ENCODE data around the gene KYNU. TPM values are rescaled to one million over a fixed set of nuclear protein-coding genes. Genes with fewer than 3 reads are reported as not detected.

KYNU gene
- total RNA-seq, 5 donors from 2014 or later (not counting 1 experiment from before 2014, with no cell fraction given) = 0.30 to 1.8 (median 0.77) TPM; not detected in 1

GRCh38 chr2:143000599-143000998 lies 123.1 kb downstream of the KYNU start:
- Histone ChIP-seq H3K4me1 (ENCODE audit: control insufficient read depth in 1 of 2, extremely low read depth in 1 of 2, insufficient read depth in 2 of 2, low read length in 2 of 2) (no peaks in the 10 kb centered on the region), H3K4me3 (ENCODE audit: control insufficient read depth in 1 of 2, extremely low read depth in 1 of 2, low read length in 1 of 2) (no peak overlapping the region), H3K27me3 (replicated peaks in 1 of 2; ENCODE audit: control insufficient read depth in 2 of 2, extremely low read depth in 1 of 2, insufficient read depth in 2 of 2, low read length in 1 of 2) (peaks cover 0 to 9% of the 10 kb centered on the region in 2 experiments), H3K36me3 (ENCODE audit: control insufficient read depth in 2 of 2, extremely low read depth in 1 of 2, insufficient read depth in 1 of 2, low read length in 1 of 2) (no peaks in the 10 kb centered on the region), H3K27ac (ENCODE audit: low read length) (no peak overlapping the region), H3K9me3 (no peaks in the 10 kb centered on the region)
- POLR2A ChIA-PET = no interaction called here
- ATAC-seq (replicated peaks in 1 of 4) (no peak), DNase-seq (no peak)
- H3K36me3 Mint-ChIP-seq = no peaks in the 10 kb centered on the region
- no peak overlapping the region for H3K4me3 Mint-ChIP-seq
- no peaks in the 10 kb centered on the region for H3K9me3 Mint-ChIP-seq
- peaks cover 38 to 52% of the 10 kb centered on the region in 2 donors for H3K27me3 Mint-ChIP-seq
- H3K27ac Mint-ChIP-seq = no peak overlapping the region
- CTCF ChIA-PET = interaction anchor here in 1 of 2 donors (0.5 to 1.0 kb wide), 2 partner anchors 10 to 21 kb away, joined by 3 read pairs; no protein-coding TSS in a partner anchor
- H3K4me1 Mint-ChIP-seq = no peaks in the 10 kb centered on the region
- WGBS (ENCODE audit: insufficient coverage) = 88% methylated on average over 1 of the region's 2 CpGs

- CTCF ChIA-PET = no interaction called here
- no peak for ATAC-seq (replicated peaks in 1 of 4)
- Histone ChIP-seq H3K27ac (ENCODE audit: low read length) (no peak overlapping the region), H3K36me3 (ENCODE audit: control insufficient read depth in 2 of 2, extremely low read depth in 1 of 2, insufficient read depth in 1 of 2, low read length in 1 of 2) (no peaks in the 10 kb centered on the region), H3K27me3 (replicated peaks in 1 of 2; ENCODE audit: control insufficient read depth in 2 of 2, extremely low read depth in 1 of 2, insufficient read depth in 2 of 2, low read length in 1 of 2) (peaks cover 0 to 9% of the 10 kb centered on the region in 2 experiments), H3K4me1 (ENCODE audit: control insufficient read depth in 1 of 2, extremely low read depth in 1 of 2, insufficient read depth in 2 of 2, low read length in 2 of 2) (no peaks in the 10 kb centered on the region), H3K4me3 (ENCODE audit: control insufficient read depth in 1 of 2, extremely low read depth in 1 of 2, low read length in 1 of 2) (no peak overlapping the region), H3K9me3 (no peaks in the 10 kb centered on the region)
- DNase-seq = no peak
- Mint-ChIP-seq H3K27me3 (peaks cover 38 to 50% of the 10 kb centered on the region in 2 donors), H3K9me3 (no peaks in the 10 kb centered on the region), H3K36me3 (no peaks in the 10 kb centered on the region), H3K4me3 (no peak overlapping the region), H3K27ac (no peak overlapping the region), H3K4me1 (no peaks in the 10 kb centered on the region)
- POLR2A ChIA-PET = no interaction called here
- WGBS (ENCODE audit: insufficient coverage) = 100% methylated on average over 1 of the region's 1 CpG
These were observed 124.0 kb downstream of the KYNU start for GRCh38 chr2:143001501-143001900.

DNA sequence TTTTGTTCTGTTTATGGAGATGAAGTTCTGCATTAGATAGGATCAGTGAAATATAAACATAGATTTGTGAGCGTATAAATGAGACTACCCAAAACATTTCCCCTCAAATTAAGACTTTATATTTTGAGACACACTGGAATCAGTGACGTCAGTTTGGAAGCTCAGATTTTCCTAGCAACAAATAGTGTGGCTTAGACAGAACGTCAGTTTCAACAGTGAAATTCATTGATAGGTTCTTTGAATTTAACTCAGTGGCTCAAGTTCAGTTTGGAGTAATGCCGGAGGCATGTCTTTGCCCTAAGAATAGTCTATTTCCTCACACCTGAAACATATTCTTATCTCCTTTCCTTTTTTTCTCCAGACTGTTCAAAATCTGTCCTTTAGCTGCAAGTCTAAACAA lies 138.2 kb downstream of the KYNU start:
- ATAC-seq (replicated peaks in 1 of 4) (no peak), DNase-seq (no peak)
- no peaks in the 10 kb centered on the region for H3K4me1 ChIP-seq (ENCODE audit: control insufficient read depth in 1 of 2, extremely low read depth in 1 of 2, insufficient read depth in 2 of 2, low read length in 2 of 2)
- Mint-ChIP-seq H3K4me3 (no peak overlapping the region), H3K4me1 (peaks cover 0 to 4% (median 2%) of the 10 kb centered on the region in 3 donors), H3K27ac (no peak overlapping the region), H3K36me3 (no peaks in the 10 kb centered on the region), H3K9me3 (peaks cover 0 to 3% (median 0%) of the 10 kb centered on the region in 3 donors), H3K27me3 (peaks cover 0 to 3% of the 10 kb centered on the region in 2 donors)
- CTCF ChIA-PET = interaction anchor here in 1 of 2 donors (1.0 kb wide), 1 partner anchor 19 kb away, joined by 3 read pairs; no protein-coding TSS in a partner anchor
- H3K27ac ChIP-seq (ENCODE audit: low read length) = no peak overlapping the region
- no peak overlapping the region for H3K4me3 ChIP-seq (ENCODE audit: control insufficient read depth in 1 of 2, extremely low read depth in 1 of 2, low read length in 1 of 2)
- POLR2A ChIA-PET = no interaction called here
- H3K27me3 ChIP-seq (replicated peaks in 1 of 2; ENCODE audit: control insufficient read depth in 2 of 2, extremely low read depth in 1 of 2, insufficient read depth in 2 of 2, low read length in 1 of 2) = no peaks in the 10 kb centered on the region
- H3K36me3 ChIP-seq (ENCODE audit: control insufficient read depth in 2 of 2, extremely low read depth in 1 of 2, insufficient read depth in 1 of 2, low read length in 1 of 2) = no peaks in the 10 kb centered on the region
- H3K9me3 ChIP-seq = no peaks in the 10 kb centered on the region
- WGBS (ENCODE audit: insufficient coverage) = no CpG with 5 or more reads among the region's 4 CpGs

GRCh38 chr2:143026411-143027054 lies 149.1 kb downstream of the KYNU start:
- H3K9me3 Mint-ChIP-seq = no peaks in the 10 kb centered on the region
- no peaks in the 10 kb centered on the region for H3K4me1 ChIP-seq (ENCODE audit: control insufficient read depth in 1 of 2, extremely low read depth in 1 of 2, insufficient read depth in 2 of 2, low read length in 2 of 2)
- H3K27ac Mint-ChIP-seq = no peak overlapping the region
- CTCF ChIA-PET = no interaction called here
- H3K27me3 Mint-ChIP-seq = peaks cover 11 to 27% of the 10 kb centered on the region in 2 donors
- peaks cover 0 to 6% (median 2%) of the 10 kb centered on the region in 3 donors for H3K4me1 Mint-ChIP-seq
- peaks cover 0 to 12% of the 10 kb centered on the region in 2 experiments for H3K27me3 ChIP-seq (replicated peaks in 1 of 2; ENCODE audit: control insufficient read depth in 2 of 2, extremely low read depth in 1 of 2, insufficient read depth in 2 of 2, low read length in 1 of 2)
- H3K4me3 ChIP-seq (ENCODE audit: control insufficient read depth in 1 of 2, extremely low read depth in 1 of 2, low read length in 1 of 2) = no peak overlapping the region
- POLR2A ChIA-PET = no interaction called here
- DNase-seq (no peak), ATAC-seq (replicated peaks in 1 of 4) (no peak)
- no peaks in the 10 kb centered on the region for H3K9me3 ChIP-seq
- H3K27ac ChIP-seq (ENCODE audit: low read length) = no peak overlapping the region
- 76% methylated on average over 23 of the region's 28 CpGs for WGBS (ENCODE audit: insufficient coverage)
- H3K36me3 Mint-ChIP-seq = no peaks in the 10 kb centered on the region
- no peak overlapping the region for H3K4me3 Mint-ChIP-seq
- H3K36me3 ChIP-seq (ENCODE audit: control insufficient read depth in 2 of 2, extremely low read depth in 1 of 2, insufficient read depth in 1 of 2, low read length in 1 of 2) = no peaks in the 10 kb centered on the region

- ChIA-PET POLR2A (no interaction called here), CTCF (interaction anchor here in 1 of 2 donors (0.6 kb wide), 1 partner anchor 1120 kb away, joined by 6 read pairs; no protein-coding TSS in a partner anchor)
- Mint-ChIP-seq H3K4me1 (peaks cover 0 to 6% (median 2%) of the 10 kb centered on the region in 3 donors), H3K9me3 (no peaks in the 10 kb centered on the region), H3K36me3 (no peaks in the 10 kb centered on the region), H3K27ac (no peak overlapping the region), H3K27me3 (peaks cover 8 to 20% of the 10 kb centered on the region in 2 donors), H3K4me3 (no peak overlapping the region)
- peaks cover 0 to 12% of the 10 kb centered on the region in 2 experiments for H3K27me3 ChIP-seq (replicated peaks in 1 of 2; ENCODE audit: control insufficient read depth in 2 of 2, extremely low read depth in 1 of 2, insufficient read depth in 2 of 2, low read length in 1 of 2)
- H3K9me3 ChIP-seq = no peaks in the 10 kb centered on the region
- H3K27ac ChIP-seq (ENCODE audit: low read length) = no peak overlapping the region
- H3K4me3 ChIP-seq (ENCODE audit: control insufficient read depth in 1 of 2, extremely low read depth in 1 of 2, low read length in 1 of 2) = no peak overlapping the region
- no peaks in the 10 kb centered on the region for H3K4me1 ChIP-seq (ENCODE audit: control insufficient read depth in 1 of 2, extremely low read depth in 1 of 2, insufficient read depth in 2 of 2, low read length in 2 of 2)
- no CpG with 5 or more reads among the region's 2 CpGs for WGBS (ENCODE audit: insufficient coverage)
- ATAC-seq (replicated peaks in 1 of 4) (no peak), DNase-seq (no peak)
- H3K36me3 ChIP-seq (ENCODE audit: control insufficient read depth in 2 of 2, extremely low read depth in 1 of 2, insufficient read depth in 1 of 2, low read length in 1 of 2) = no peaks in the 10 kb centered on the region
These were observed 151.7 kb downstream of the KYNU start for GRCh38 chr2:143029141-143029540.

DNA sequence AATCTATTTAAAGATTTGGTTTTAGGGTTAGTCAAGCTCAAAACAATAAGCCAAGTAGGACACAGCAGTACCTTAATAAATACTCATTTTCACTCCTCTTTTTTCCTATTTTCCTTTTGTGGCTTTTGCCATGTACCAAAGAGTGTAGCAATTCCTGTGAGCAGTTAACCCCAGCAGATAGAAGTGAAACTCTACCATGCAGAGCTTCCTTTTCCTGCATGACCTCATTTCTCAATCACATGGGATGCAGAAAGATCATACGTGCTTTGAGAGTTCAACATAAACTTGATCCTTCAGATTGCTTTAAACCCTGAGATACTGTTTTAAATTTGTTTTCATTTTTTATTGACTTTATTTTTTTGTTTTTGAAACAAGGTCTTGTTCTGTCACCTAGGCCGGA lies 152.7 kb downstream of the KYNU start:
- H3K4me3 Mint-ChIP-seq = no peak overlapping the region
- H3K4me1 Mint-ChIP-seq = peaks cover 0 to 6% (median 5%) of the 10 kb centered on the region in 3 donors
- ChIA-PET CTCF (interaction anchor here in 1 of 2 donors (0.5 kb wide), 1 partner anchor 231 kb away, joined by 3 read pairs; no protein-coding TSS in a partner anchor), POLR2A (interaction anchor here in 1 of 2 donors (0.6 kb wide), 2 partner anchors 105 to 423 kb away, joined by 3 read pairs; no protein-coding TSS in a partner anchor)
- H3K4me3 ChIP-seq (ENCODE audit: control insufficient read depth in 1 of 2, extremely low read depth in 1 of 2, low read length in 1 of 2) = no peak overlapping the region
- DNase-seq (no peak), ATAC-seq (replicated peaks in 1 of 4) (peak in 1 of 4 experiments; percentile 43)
- H3K27me3 ChIP-seq (replicated peaks in 1 of 2; ENCODE audit: control insufficient read depth in 2 of 2, extremely low read depth in 1 of 2, insufficient read depth in 2 of 2, low read length in 1 of 2) = peaks cover 0 to 12% of the 10 kb centered on the region in 2 experiments
- no peak overlapping the region for H3K27ac Mint-ChIP-seq
- no peaks in the 10 kb centered on the region for H3K36me3 Mint-ChIP-seq
- no peaks in the 10 kb centered on the region for H3K36me3 ChIP-seq (ENCODE audit: control insufficient read depth in 2 of 2, extremely low read depth in 1 of 2, insufficient read depth in 1 of 2, low read length in 1 of 2)
- H3K9me3 ChIP-seq = no peaks in the 10 kb centered on the region
- H3K27ac ChIP-seq (ENCODE audit: low read length) = no peak overlapping the region
- peaks cover 4 to 16% of the 10 kb centered on the region in 2 donors for H3K27me3 Mint-ChIP-seq
- H3K9me3 Mint-ChIP-seq = no peaks in the 10 kb centered on the region
- 80% methylated on average over 2 of the region's 2 CpGs for WGBS (ENCODE audit: insufficient coverage)
- H3K4me1 ChIP-seq (ENCODE audit: control insufficient read depth in 1 of 2, extremely low read depth in 1 of 2, insufficient read depth in 2 of 2, low read length in 2 of 2) = no peaks in the 10 kb centered on the region

Measured in T-cell (primary cell).